Measurements from ENCODE around the gene TMEM52. TPM values are rescaled to one million over a fixed set of nuclear protein-coding genes. Genes with fewer than 3 reads are reported as not detected.

TMEM52 gene
- total and polyA plus RNA-seq, 2 donors (not counting 3 experiments of a cell fraction or from before 2014, with no cell fraction given), result 1.6 to 1.7 TPM

GRCh38 chr1:1940123-1940425, 21.0 kb upstream of the TMEM52 start:
- POLR2A ChIA-PET, result no interaction called here
- Histone ChIP-seq H3K4me2 (ENCODE audit: insufficient read depth, low read length) (no peak overlapping the region), H2AFZ (ENCODE audit: low read depth, low read length) (no peak overlapping the region), H3K27me3 (ENCODE audit: control insufficient read depth in 2 of 2, insufficient read depth in 2 of 2, low read length in 2 of 2) (no peaks in the 10 kb centered on the region), H3K79me2 (ENCODE audit: control insufficient read depth, insufficient read depth, low read length) (no peaks in the 10 kb centered on the region), H3K4me1 (ENCODE audit: control insufficient read depth, extremely low read depth, insufficient read depth, low read length) (no peaks in the 10 kb centered on the region), H3K9ac (replicated peaks; ENCODE audit: extremely low read depth, insufficient read depth, low read length) (no peak overlapping the region), H3K9me3 (replicated peaks; ENCODE audit: control insufficient read depth, insufficient read depth, low read length) (no peaks in the 10 kb centered on the region), H3K9me1 (replicated peaks; ENCODE audit: control insufficient read depth, extremely low read depth, insufficient read depth, low read length) (no peaks in the 10 kb centered on the region), H3K4me3 (replicated peaks in 1 of 3; ENCODE audit: insufficient read depth in 1 of 3, low read depth in 1 of 3, low read length in 3 of 3) (no peak overlapping the region), H4K20me1 (replicated peaks; ENCODE audit: control insufficient read depth, extremely low read depth, insufficient read depth, low read length) (no peaks in the 10 kb centered on the region), H3K36me3 (ENCODE audit: control insufficient read depth in 2 of 2, extremely low read depth in 1 of 2, insufficient read depth in 2 of 2, low read length in 2 of 2) (no peaks in the 10 kb centered on the region), H3K27ac (ENCODE audit: insufficient read depth, low read depth, low read length) (no peak overlapping the region)
- CTCF ChIA-PET, result no interaction called here
- BruUV-seq (replicated peaks), result no TSS peak
- dilution Hi-C loops (cut with MboI; ENCODE audit: extremely low pct_ligation_motif_present, low sequenced_read_pairs) (no loop called here), intact Hi-C loops (cut with micrococcal nuclease) (no loop called here)
- no peak for TF ChIP-seq FOS (IDR thresholded peaks at IDR 0.05; ENCODE audit: borderline replicate concordance, insufficient read depth, low read length)
- no peak for TF ChIP-seq POLR2A (IDR thresholded peaks at IDR 0.05; ENCODE audit: low read depth, low read length)
- no peak for TF ChIP-seq MYC (IDR thresholded peaks at IDR 0.05; ENCODE audit: low read depth, low read length)
- no peak for TF ChIP-seq JUN (IDR thresholded peaks at IDR 0.05; ENCODE audit: borderline replicate concordance, insufficient read depth, insufficient read length, low read depth)
- TF ChIP-seq, protein P1, sequence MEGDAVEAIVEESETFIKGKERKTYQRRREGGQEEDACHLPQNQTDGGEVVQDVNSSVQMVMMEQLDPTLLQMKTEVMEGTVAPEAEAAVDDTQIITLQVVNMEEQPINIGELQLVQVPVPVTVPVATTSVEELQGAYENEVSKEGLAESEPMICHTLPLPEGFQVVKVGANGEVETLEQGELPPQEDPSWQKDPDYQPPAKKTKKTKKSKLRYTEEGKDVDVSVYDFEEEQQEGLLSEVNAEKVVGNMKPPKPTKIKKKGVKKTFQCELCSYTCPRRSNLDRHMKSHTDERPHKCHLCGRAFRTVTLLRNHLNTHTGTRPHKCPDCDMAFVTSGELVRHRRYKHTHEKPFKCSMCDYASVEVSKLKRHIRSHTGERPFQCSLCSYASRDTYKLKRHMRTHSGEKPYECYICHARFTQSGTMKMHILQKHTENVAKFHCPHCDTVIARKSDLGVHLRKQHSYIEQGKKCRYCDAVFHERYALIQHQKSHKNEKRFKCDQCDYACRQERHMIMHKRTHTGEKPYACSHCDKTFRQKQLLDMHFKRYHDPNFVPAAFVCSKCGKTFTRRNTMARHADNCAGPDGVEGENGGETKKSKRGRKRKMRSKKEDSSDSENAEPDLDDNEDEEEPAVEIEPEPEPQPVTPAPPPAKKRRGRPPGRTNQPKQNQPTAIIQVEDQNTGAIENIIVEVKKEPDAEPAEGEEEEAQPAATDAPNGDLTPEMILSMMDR (IDR thresholded peaks at IDR 0.05; ENCODE audit: extremely low read depth in 1 of 2, insufficient read depth in 1 of 2, low read depth in 1 of 2, low read length in 2 of 2), result no peak
- no peak for TF ChIP-seq POLR2AphosphoS5 (IDR thresholded peaks at IDR 0.05; ENCODE audit: insufficient read depth, low read depth, low read length)
- TF ChIP-seq EZH2 (IDR thresholded peaks at IDR 0.05; ENCODE audit: borderline replicate concordance, low read depth, low read length, severe bottlenecking), result no peak
- TF ChIP-seq MAX (IDR thresholded peaks at IDR 0.05; ENCODE audit: insufficient read depth, insufficient read length), result no peak
- no peak for TF ChIP-seq GATA2 (IDR thresholded peaks at IDR 0.05; ENCODE audit: insufficient read depth, insufficient read length, low read depth, low read length)
- DNase-seq (ENCODE audit: low read depth, low spot score) (no peak), FAIRE-seq (no peak)
